Hematopoietic multipotent progenitor cell treated with erythropoietin and hydrocortisone succinate and interleukin-3 and kit ligand, for 15 days (in vitro differentiated cells): ENCODE measurements around the gene ZNF462.
"Not testable (repeated sequence)": the region's sequence is repeated elsewhere in the genome, so short reads cannot be mapped to it uniquely, and the experiment has no call there.

Experiments
- DNase-seq: peaks from one replicate; pipeline ENCODE4 v3.0.0-alpha.2; 2015; ENCODE audit warnings: low spot score

ZNF462 gene

GRCh38 chr9:106962615-106963363 is 99.8 kb downstream of the ZNF462 start:
- DNase-seq, result no peak

DNA sequence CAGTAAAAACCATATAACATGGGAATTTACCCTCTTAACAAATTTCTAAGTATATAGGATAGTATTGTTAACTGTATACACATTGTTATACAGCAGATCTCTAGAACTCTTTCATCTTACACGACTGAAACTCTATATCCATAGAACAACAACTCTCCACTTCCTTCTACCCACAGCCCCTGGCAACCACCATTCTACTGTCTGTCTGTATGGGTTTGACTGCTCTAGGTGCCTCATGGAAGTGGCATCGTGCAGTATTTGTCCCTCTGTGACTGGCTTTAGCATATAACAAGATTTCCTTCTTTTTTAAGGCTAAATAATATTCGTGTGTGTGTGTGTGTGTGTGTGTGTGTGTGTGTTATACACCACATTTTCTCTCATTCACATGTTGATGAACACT is 100.7 kb downstream of the ZNF462 start:
- DNase-seq, result no peak

DNA sequence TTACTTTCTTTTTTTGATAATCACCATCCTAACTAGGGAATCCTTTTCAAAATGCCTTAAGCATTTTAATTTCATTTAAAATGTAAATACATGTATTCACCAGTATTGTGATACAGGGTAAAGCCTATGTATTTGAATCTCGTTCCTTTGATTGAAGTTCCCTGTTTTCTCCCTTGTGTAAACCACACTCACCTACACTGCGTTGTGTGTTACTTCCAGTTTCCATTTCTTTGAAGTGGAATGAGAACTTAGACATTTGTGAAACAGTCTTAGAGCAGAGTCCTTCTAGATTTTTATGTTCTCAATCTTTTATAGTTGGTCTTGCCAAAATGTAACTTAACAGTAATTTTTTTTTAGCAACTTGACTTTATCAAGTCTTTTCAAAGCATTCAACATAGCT is 101.4 kb downstream of the ZNF462 start:
- no peak for DNase-seq

- DNase-seq, result no peak
Observed at GRCh38 chr9:106964822-106965525, 102.0 kb downstream of the ZNF462 start.

- DNase-seq, result no peak
Observed at GRCh38 chr9:106966481-106966880, 103.5 kb downstream of the ZNF462 start.

DNA sequence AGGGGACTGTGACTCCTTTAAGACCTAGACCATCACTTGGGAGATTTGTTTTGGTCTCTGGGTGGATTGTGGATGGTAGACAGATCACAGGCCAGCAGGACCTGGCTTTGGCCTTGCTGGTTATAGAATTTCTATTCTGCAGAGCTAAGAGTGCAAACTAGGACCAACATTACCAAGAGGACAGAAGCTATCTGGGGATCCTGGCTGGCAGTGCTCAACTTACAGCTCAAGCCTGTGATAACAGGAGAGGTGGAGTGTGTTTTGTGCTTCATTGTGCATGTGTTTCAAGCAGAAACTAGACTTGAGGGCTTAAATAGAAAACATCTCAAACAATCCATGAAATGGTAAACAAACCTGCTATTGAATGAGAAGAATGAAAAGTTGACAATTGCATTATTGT is 106.7 kb downstream of the ZNF462 start:
- no peak for DNase-seq

- DNase-seq, result no peak
Observed at GRCh38 chr9:106970219-106970975, 107.4 kb downstream of the ZNF462 start.

- no peak for DNase-seq
Observed at GRCh38 chr9:106970976-106971457, 108.1 kb downstream of the ZNF462 start.

DNA sequence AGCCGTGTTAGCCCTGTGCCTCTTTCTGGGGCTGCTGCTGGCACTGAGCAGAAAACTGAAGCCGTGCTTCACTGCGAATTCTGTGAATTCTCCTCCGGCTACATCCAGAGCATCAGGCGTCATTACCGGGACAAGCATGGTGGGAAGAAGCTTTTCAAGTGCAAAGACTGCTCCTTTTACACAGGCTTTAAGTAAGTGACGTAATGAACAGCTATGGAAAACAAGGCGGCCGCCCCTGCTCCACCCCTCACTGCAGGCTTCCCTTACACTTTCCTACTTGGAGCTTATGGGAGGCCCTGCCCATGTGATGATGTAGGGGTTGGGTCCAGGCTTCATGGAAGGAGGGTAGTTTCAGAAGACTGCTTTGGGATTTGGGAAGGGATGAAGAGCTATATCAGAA is 109.1 kb downstream of the ZNF462 start:
- no peak for DNase-seq

DNA sequence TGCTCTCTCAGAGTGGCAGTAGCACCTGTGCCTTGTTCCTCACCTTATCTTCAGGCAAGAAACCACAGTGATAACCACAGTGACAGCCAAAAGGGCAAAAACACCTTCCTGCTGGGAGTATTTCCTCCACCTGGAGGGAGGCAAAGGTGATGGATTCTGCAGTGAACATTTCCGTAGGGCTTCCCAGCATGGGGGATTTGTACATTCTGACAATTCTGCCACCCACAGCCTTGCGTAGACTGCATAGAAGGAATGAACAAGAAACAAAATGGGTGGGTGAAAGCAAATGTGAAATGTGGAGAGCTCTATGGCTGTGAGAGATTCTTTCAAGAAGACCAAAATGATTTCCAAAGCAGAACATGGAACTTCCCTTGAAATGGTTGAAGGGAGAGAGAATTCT is 111.4 kb downstream of the ZNF462 start:
- no peak for DNase-seq

DNA sequence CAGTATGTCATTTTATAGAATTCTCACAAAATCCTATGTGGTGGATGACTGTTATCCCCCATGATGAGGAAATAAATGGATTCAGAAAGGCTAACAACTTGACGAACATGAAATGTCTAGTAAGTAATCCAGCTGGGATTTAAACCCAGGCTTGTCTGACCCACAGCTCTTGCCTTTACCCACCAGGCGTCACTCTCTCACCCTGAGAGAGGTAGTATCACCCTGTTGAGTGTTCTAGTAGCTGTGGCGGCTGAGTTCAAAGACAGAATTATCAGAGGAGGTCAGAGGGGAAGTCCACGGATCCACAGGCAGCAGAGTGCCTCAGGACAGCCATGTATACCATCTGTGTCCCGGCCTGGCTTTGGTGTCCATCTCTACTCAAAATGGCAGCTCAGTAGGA is 113.8 kb downstream of the ZNF462 start:
- no peak for DNase-seq

- DNase-seq, result no peak
Observed at GRCh38 chr9:106980551-106981101, 117.7 kb downstream of the ZNF462 start.

DNA sequence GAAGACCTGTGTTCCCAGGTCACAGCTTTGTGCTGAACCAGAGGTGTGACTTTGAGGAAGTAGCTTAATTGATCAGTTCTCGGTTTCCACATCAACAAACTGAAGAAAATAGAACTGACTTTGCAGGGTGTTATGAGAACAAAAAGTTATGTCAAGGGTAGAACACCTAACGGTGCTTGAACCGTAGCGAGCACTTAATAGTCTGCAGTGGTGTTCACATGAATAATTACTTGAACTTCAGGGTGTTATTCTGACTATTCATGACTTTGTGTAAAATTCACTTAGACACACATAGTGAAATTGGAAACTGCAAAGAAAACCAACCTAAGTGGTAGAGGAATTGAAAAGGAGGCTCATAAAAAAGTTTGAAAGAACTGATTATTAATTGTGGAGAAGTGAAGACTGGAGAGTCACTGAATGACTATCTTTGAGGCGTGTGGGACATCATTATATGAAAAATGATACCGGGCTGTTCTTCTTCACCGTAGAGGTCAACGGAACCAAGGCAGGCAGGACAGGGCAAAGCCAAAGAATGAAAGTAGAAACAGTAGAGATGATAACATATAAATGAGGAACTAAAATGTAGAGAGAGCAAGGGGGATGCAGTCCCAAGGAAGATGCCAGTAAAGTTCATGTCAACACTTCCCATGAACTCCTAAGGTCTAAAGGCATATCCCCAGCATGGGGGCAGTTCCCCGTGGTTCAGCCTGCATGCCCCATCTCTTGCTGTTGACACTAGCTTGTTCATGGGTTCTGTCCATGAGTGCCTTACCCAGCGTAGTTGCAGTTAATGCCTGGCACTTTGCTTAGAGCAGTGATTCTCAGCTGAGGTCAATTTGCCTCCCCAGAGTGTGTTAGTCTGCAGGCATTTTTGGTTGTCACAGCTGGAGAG is 118.7 kb downstream of the ZNF462 start:
- no peak for DNase-seq

- no peak for DNase-seq
Observed at GRCh38 chr9:106982636-106983035, 119.7 kb downstream of the ZNF462 start.

DNA sequence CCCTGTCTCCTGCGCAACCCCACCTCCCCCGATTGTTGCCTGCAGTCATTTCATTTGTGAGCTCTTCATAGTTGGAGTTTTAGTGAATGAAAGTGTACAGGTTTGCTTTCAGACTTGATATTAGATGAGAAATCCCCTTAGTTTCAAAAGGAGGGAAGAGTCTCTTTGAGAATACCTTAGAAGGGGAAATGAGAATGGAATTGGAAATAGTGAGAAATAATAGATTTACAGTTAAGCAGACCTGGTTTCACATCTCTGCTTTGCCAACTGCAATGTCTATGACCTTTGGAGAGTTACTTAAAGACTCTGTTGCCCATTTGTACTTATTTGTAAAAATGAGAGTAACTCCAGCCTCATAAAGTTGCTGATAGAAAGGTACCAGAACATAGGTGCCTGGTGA is 120.4 kb downstream of the ZNF462 start:
- no peak for DNase-seq

DNA sequence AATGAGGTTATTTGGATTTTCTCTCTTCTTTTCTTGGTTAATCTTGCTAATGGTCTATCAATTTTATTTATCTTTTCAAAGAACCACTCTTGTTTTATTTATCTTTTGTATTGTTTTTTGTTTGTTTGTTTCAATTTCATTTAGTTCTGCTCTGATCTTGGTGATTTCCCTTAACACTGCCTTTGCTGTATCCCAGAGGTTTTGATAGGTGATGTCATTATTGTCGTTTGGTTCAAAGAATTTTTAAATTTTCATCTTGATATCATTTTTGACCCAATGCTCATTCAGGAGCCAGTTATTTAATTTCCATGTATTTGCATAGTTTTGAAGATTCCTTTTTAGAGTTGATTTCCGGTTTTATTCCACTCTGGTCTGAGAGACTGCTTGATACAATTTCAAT is 126.9 kb downstream of the ZNF462 start:
- not testable (repeated sequence) for DNase-seq

GRCh38 chr9:106992186-106992585 is 129.2 kb downstream of the ZNF462 start:
- no peak for DNase-seq

- no peak for DNase-seq
Observed at GRCh38 chr9:106993603-106994002, 130.6 kb downstream of the ZNF462 start.

- DNase-seq, result no peak
Observed at GRCh38 chr9:106994463-106994862, 131.5 kb downstream of the ZNF462 start.

GRCh38 chr9:107000218-107000617 is 137.3 kb downstream of the ZNF462 start:
- DNase-seq, result no peak

DNA sequence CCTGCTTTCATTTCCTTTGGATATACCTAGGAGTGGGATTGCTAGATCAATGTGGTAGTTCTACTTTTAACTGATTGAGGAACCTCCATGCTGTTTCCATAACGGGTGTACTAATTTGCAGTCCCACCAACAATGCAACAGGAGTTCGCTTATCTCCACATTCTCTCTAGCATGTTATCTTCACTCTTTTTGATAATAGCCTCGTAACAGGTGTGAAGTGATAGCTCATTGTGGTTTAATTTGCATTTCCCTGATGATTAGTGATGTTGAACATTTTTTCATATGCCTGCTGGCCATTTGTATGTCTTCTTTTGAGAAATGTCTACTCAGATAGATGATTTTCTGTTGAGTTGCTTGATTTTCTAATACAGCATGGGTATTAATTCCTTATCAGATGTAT is 142.2 kb downstream of the ZNF462 start:
- DNase-seq, result no peak

DNA sequence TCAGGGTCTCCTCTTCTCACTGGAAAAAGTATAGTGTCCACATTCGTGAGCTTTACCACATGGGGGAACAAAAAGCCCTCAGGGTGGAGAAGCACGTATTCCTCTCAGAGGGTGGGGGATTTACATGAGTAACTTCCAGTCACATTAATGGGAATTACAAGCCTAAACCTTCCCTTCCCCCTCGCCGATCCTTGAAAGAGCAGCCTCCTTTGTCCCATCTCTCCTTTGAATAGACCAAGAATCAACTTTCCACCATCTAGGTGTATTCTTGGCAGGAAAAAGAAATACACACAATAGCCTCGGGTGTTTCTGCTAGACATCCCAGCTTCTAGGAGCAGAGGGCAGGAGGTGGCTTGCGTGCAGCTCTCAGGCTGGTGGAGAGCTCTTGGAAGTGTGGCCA is 144.4 kb downstream of the ZNF462 start:
- DNase-seq, result no peak
